Activated CD4-positive, CD25-positive, alpha-beta regulatory T cell treated with anti-CD3 and anti-CD28 coated beads, Interleukin-2, amount 50 U/mL, for 16 hours (primary cell): ENCODE data around the gene METTL1.
"Not testable (repeated sequence)": the region's sequence is repeated elsewhere in the genome, so short reads cannot be mapped to it uniquely, and the experiment has no call there.

Source experiments
- DNase-seq: peaks from one replicate; pipeline ENCODE4 v3.0.0-alpha.2; 2020; ENCODE audit warnings: low read depth, low spot score

METTL1 gene

DNA sequence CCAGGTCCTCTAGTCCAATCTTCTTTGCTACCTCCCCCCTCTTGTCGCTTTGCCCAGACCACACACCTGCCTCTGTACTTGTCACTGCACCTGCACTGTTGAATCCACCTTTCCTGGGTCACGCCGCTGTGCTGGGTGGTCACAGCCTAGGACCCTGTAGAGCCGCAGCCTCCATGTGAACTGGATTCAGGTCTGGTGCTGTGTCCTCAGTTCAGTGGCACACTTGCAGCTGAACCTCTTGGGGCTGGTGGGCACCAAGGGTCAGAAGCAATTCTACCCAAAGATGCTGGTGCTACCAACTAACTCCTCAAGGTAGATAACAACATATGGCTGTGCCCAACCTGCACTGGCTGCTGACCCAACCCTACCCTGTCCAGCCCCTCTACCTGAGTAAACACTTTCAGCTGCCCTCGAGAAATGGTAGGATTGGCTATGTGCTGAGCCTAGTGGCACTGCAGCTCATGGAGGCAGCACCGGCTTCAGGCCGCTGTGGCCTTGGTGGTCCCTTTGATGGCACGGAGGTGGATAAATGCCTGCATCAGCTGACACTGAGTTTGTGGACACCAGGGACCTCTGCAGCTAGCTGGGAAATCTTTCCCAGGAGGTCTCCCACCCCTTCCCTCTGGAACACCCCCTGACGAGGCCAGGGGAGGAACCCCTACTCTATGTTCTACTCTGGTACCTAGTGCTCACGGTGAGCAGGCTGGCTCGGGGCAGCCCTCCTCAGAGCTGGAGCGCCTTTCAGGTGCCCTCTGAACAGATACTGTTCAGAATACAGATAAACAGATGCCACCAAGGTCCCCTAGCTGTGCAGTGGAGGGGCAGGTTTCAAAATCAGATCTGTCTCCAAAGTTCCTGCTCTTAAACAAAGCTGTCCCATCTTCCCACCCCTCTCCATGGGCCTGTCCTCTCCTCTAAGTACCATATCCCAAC is 47.6 kb downstream of the METTL1 start:
- DNase-seq: no peak

- no peak for DNase-seq
Observed at GRCh38 chr12:57723630-57723962, 48.3 kb downstream of the METTL1 start.

GRCh38 chr12:57722716-57723629 is 48.9 kb downstream of the METTL1 start:
- no peak for DNase-seq

DNA sequence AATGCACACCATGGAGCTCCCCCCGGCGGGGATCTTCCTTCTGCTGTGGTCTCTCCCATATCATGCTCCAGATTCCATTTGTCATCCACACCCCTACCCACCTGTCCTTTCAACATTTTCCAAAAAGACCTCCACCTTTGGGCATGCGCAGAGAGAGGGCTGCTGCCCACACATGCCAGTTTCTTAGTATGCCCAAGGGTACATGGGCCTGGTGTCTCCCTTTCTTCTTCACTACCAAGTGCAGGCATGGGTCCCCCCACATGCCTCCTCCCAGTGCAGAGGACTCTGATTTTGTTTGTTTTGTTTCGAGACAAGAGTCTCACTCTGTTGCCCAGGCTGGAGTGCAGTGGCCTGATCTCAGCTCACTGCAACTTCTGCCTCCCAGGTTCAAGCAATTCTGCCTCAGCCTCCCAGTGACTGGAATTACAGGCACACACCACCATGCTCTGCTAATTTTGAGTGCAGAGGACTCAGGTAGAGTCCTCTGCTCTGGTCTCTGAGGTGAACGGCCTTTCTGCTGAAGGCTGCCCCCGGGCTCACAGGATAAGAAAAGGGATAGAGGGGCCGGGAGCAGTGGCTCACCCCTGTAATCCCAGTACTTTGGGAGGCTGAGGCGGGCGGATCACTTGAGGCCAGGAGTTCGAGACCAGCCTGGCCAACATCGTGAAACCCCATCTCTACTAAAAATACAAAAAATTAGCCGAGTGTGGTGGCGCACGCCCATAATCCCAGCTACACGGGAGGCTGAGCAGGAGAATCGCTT is 49.9 kb downstream of the METTL1 start:
- DNase-seq: not testable (repeated sequence)

GRCh38 chr12:57720606-57721595 is 51.0 kb downstream of the METTL1 start:
- DNase-seq: no peak

- DNase-seq: no peak
Observed at GRCh38 chr12:57719777-57720605, 51.9 kb downstream of the METTL1 start.

DNA sequence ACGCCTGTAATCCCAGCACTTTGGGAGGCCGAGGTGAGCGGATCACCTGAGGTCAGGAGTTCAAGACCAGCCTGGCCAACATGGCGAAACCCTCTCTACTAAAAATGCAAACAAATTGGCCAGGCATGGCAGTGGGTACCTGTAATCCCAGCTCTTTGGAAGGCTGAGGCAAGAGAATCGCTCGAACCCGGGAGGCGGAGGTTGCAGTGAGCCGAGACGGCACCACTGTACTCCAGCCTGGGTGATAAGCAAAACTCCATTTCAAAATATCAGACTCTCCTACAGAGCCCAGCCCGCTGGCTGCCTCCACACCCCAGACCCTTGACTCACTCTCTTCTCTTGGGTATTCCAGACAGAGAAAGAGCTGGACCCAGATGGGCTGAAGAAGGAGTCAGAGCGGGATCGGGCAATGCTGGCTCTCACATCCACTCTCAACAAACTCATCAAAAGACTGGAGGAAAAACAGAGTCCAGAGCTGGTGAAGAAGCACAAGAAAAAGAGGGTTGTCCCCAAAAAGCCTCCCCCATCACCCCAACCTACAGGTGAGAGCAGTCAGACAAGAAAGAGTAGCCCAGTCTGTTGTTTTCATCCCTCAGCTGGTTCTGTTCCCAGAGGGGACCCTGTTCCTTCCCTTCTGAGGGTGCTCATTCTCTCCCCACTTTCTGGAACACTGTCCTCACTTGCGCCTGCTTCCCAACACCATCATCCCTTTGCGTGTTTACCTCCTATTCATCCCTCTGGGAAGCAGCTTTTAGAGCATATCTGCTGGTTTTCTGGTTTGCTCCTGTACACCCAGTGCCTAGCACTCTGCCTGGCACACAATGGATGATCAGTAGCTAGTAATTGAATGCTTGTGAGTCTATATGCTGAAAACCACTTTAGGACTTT is 53.0 kb downstream of the METTL1 start:
- no peak for DNase-seq
